ENCODE measurements around the gene HUS1B.
"Not testable (repeated sequence)": the region's sequence is repeated elsewhere in the genome, so short reads cannot be mapped to it uniquely, and the experiment has no call there.

Gene HUS1B

DNA sequence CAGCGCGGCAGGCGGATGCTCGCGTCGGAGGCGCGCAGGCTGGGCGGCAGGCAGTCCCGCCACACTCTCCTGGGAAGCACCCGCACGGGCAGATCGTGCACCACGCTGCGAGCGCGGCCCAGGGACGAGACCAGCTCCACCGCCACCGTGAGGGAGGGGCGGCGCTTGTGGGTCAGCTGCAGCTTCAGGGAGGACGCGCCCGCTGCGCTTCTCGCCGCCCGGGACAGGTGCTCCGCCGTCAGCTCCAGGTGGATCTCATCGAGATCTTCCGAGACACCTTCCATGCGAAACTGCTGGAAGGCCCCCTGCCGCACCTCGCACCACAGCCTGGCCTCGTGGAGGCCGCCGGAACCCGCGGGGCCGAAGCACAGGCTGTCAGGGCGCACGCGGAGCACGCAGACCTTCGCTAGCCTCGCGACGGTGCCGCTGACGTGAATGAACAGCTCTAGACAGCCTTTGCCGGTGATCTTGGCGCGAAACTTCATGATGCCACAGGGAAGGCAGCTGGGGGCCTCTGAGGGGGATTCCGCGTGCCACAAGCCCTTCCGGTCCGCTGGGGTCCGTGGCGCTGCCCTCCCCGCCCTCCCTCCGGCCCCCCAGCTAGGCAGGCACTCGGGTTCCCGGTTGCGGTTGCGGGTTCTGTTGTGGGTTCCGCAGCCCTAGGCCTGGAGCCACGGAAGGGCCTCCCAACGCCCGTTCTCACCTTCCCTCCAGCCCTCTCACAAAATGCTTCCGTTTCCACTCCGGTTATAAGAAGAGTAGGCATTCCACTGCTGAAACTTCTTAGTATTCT lies at the start of gene HUS1B:
HUS1B (minus strand) TSS at position 641 of the 793 bp plus-strand sequence; CDS start at position 485, 156 bp downstream.
- no peak for DNase-seq (ENCODE audit: low read depth in 2 of 2)

DNA sequence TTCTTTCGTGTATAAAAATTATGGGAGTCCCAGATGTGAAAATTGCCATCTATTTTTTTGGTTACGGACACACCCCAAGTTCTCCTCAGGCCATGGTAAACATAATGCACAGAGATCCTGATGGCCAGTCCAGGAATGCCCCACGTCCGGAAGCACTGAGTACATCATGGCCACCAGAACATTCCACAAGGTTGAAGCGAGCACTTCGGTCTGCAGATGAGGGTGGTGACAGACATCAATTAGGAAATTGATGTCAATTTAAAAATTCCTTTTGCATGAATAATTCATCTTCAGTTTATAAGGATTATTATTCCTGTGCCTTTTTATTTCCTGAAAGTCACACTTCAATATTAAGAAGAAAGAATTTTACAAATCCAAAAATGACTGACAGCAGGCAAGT lies 49.2 kb upstream of the HUS1B start:
- DNase-seq (ENCODE audit: low read depth in 2 of 2), result no peak

DNA sequence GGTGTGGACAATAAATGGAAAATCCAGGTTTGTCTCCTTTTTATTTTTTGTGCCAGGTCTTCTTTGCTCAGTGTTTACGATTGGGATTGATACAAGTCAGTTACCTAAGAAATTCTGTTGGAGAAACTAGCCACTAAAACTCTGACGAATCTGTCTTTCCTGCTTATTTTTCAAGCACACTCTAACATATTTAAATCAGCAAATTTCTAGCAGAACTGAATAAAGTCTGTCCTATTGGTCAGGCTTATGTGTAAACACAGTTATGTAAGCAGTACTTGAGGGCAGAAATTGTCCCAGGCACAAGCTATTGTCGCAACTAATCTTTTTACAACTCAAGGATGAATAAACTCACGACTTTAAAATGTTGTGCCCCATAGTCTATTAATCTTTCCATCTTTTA lies 48.1 kb upstream of the HUS1B start:
- no peak for DNase-seq (ENCODE audit: low read depth in 2 of 2)

GRCh38 chr6:704046-704445 lies 47.1 kb upstream of the HUS1B start:
- DNase-seq (ENCODE audit: low read depth in 2 of 2), result no peak

DNA sequence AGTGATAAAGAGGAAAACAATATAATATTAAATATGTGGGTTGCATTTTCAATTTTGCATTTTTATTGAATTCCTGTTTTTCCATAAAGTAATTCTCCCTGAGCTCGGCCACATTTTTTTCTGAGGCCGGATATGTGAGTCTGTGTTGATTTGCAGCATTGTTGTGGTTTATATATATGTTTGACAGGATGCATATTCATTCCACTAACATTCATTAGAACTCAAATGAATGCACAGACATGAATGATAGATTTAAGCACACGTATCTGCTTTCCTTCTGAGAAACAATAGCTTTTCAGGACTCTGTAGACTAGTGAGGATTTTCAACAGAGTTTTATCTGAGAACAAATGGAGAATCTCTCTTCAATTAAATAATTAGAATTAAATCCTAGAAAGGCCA lies 46.7 kb upstream of the HUS1B start:
- no peak for DNase-seq (ENCODE audit: low read depth in 2 of 2)

DNA sequence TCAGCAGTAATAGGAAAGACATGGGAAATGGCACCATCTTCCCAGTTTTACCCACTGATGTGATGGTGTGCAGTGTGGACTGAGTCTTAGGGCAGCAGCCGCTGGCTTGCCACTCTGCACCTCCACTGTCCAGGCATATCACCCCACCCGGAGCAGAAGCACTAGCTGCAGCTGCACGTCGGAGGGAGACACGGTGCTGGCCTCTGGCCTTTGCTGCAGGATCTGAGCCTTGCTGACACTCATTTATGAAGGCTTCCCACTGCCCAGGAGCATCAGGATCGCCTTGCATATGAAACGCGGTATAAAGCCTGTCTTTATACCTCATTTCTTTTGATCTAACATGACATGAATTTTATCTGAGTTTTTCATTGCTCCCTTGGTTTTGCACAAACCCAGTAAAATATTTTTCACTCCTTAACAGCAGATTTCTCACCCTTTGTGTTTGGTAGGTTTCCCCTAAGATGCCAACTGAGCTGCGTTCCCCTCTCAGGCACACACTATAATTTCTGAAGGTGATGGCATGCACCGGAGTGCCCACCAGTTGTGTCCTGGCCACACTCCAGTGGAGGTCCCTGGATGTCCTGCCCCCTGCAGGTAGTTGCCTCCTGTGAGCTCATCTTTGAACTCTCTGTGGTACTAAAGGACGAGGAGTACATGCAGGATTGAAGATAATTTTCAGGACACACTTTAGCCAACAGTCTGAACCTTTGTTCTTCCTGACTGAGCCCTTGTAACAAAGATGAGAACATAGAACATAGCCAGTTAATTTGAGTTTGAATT lies 45.0 kb upstream of the HUS1B start:
- DNase-seq (ENCODE audit: low read depth in 2 of 2), result no peak

DNA sequence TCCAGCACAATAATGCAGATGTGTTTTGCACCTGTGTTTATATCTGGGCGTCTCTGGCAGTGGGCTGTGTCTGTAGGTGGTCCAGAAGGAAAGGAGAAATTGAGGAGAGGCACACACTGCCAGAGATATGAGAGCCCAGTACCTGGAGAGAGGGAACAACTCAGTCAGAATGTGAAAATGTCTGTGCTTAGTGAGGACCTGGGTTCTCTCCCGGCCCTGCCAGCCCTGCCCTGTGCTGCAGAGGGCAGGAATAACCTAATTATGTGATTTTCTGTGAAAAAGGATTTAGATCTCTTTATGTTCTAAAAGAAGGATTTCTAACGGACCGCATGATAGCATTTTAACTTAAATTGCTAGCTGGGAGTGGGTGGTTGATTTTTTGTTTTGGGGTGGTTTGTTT lies 44.3 kb upstream of the HUS1B start:
- DNase-seq (ENCODE audit: low read depth in 2 of 2), result no peak

GRCh38 chr6:700490-700889 lies 43.6 kb upstream of the HUS1B start:
- DNase-seq (ENCODE audit: low read depth in 2 of 2), result no peak

DNA sequence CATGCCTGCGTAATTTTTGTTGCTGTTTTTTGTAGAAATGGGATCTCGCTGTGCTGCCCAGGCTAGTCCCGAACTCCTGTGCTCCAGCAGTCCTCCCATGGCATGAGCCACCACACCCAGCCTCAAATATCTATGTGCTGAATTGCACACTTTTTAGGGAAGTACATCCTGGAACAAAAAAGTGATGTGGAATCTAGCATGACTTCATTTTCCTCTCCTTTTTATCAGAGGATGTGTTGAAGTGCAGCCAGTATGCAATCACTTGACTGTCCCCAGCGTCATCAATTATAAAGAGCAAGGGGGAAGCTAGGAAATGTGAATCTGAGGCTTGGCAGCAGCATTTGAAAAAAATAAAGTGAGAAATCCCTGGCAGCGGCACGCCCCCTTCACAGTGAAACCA lies 42.4 kb upstream of the HUS1B start:
- DNase-seq (ENCODE audit: low read depth in 2 of 2), result no peak

GRCh38 chr6:694431-695126 lies 37.7 kb upstream of the HUS1B start:
- not testable (repeated sequence) for DNase-seq (ENCODE audit: low read depth in 2 of 2)

DNA sequence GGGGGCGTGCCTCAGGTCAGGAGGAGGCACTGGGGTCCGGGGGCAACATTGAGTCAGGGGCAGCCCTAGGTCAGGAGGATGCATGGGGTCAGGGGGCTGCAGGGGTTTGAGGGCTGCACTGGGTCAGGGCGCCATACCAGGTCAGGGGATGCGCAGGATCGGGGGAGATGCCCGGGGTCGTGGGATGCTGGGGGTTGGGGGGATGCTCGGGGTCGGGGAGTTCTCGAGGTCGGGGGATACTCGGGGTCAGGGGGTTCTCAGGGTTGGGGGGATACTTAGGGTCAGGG lies 36.8 kb upstream of the HUS1B start:
- DNase-seq (ENCODE audit: low read depth in 2 of 2), result no peak

- peak; percentile 67 to 70 for DNase-seq (ENCODE audit: low read depth in 2 of 2)
Observed at GRCh38 chr6:692858-693722, 36.2 kb upstream of the HUS1B start, which contains the start of gene EXOC2. Gene EXOC2 (minus strand): TSS chr6:693139. CDS start chr6:637818, 55,321 bp downstream.

GRCh38 chr6:692356-692851 lies 35.5 kb upstream of the HUS1B start:
- DNase-seq (ENCODE audit: low read depth in 2 of 2), result peak; percentile 39 to 55

GRCh38 chr6:689223-689622 lies 32.3 kb upstream of the HUS1B start:
- no peak for DNase-seq (ENCODE audit: low read depth in 2 of 2)

- DNase-seq (ENCODE audit: low read depth in 2 of 2), result no peak
Observed at GRCh38 chr6:686497-686896, 29.6 kb upstream of the HUS1B start.

DNA sequence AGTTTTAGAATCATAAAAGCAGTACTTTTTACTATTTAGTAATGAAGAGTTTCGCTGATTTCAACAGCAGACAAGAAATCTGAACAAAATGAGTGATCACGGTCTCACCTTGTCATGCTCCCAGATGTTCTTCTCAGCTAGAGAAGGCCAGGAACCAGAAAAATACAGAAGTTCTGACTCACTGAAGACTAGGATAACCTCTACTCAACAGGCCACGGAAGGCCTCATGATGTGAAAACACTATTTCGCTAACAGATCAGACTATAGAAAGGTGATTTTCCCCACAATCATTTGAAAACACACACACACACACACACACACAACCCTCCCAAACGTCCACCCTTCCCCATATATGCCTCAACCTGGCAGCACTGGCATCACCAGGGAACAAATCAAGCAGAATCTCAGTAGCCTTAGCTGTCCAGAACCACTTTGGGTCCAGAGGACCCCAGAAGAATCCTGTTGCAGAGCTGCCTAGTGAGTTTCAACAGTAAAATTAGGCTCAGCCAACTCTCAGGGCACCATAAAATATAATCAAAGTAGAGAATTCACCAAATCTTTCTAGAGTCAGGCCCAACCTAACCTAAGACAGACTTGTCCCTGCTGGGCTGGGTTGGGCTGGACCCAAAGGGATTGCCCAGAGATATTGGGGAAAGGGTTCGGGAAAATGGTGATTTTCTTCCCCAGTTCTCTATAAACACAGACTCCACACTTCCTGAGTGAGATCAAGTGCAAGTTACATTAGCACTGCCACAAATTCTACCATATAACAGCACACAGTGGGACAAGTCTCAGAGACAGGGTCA lies 28.1 kb upstream of the HUS1B start:
- no peak for DNase-seq (ENCODE audit: low read depth in 2 of 2)

DNA sequence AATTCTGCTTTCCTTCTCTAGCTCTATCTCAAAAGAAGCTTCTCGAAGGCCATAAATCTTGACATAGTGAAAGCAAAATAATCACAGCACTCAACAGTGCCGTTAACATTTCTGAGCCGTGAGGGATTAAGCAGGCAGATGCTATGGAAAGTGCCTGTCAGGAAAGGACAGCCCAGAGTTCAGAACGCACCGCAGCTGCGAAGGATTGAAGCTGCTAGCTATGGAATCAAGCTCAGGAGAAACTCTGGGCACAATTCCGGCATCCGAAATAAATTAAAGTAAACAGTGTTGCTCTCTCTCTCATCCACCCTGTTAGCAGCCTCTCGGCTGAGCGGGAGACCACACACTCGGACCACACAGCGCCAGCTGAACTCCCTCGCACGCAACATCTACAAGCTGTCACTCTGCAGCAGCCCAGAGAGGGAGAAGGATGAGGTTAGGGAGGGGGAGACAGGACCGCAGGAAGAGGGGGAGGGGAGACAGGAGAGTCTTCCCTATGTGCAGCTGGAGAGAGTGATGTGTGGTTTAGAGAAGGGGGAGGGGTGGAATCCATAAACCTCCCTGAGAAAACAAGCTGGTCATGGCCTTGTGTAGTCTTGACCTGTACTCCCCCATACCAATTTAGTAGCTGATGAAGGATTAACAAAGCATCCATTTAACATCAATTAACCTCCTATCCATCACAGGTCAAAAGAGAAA lies 27.0 kb upstream of the HUS1B start:
- no peak for DNase-seq (ENCODE audit: low read depth in 2 of 2)

GRCh38 chr6:680666-681340 lies 23.9 kb upstream of the HUS1B start:
- DNase-seq (ENCODE audit: low read depth in 2 of 2), result no peak

DNA sequence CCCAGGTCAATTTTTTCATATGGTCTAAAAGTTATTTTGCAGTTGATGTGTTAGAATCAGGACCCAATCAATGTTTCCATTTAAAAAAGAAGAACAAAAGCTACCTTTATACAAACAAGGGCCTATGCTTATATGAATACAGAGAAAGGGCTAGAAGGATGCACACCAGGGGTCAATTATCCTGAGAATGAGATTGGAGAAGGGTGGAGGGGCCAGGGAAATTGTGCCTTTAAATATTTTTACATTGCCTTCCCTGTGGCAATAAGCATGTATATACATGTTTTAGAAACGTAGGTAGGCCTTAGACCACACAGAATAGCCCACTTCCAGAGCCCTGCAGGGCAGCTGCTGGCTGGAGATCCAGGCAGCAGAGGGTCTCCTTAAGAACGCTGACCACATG lies 23.4 kb upstream of the HUS1B start:
- no peak for DNase-seq (ENCODE audit: low read depth in 2 of 2)
